ENCODE results near the gene CACNA1A. TPM values are rescaled to one million over a fixed set of nuclear protein-coding genes. Genes with fewer than 3 reads are reported as not detected.

CACNA1A gene
- total RNA-seq, 3 donors from 2014 or later = 2.3 to 10.1 (median 5.7) TPM

- intact Hi-C loops (cut with DNase I, micrococcal nuclease) = no loop called here
- Histone ChIP-seq H3K36me3 (ENCODE audit: low read depth) (no peaks in the 10 kb centered on the region), H3K4me1 (ENCODE audit: low read depth) (peaks cover 36% of the 10 kb centered on the region), H3K9me3 (no peaks in the 10 kb centered on the region), H3K4me3 (no peak overlapping the region)
- no peak for DNase-seq
- no peak for TF ChIP-seq CTCF (IDR thresholded peaks at IDR 0.05)
- no peak for ATAC-seq
These were observed 345.7 kb downstream of the CACNA1A start for GRCh38 chr19:13160557-13160956.

GRCh38 chr19:13159713-13160112 lies 346.6 kb downstream of the CACNA1A start:
- no peak for TF ChIP-seq CTCF (IDR thresholded peaks at IDR 0.05)
- intact Hi-C loops (cut with DNase I, micrococcal nuclease) = no loop called here
- ATAC-seq (no peak), DNase-seq (no peak)
- no peaks in the 10 kb centered on the region for H3K9me3 ChIP-seq
- peaks cover 35% of the 10 kb centered on the region for H3K4me1 ChIP-seq (ENCODE audit: low read depth)
- H3K4me3 ChIP-seq = no peak overlapping the region
- no peaks in the 10 kb centered on the region for H3K36me3 ChIP-seq (ENCODE audit: low read depth)

All from mucosa of descending colon (tissue), 3 donors.